ENCODE measurements around the gene NMU.

- no peak for TF ChIP-seq CTCF (IDR thresholded peaks at IDR 0.05; ENCODE audit: low read depth, low read length)
- TF ChIP-seq POLR2A (IDR thresholded peaks at IDR 0.05; ENCODE audit: extremely low read depth, insufficient read length), result no peak
These were observed 530 bp upstream of the NMU start for GRCh38 chr4:55636656-55636999.

Data from NB4 (cell line).